ENCODE results near the gene PIP4K2A.
A peak's percentile ranks its signal among the peaks of the same experiment; 100 is the strongest.
"Not testable (repeated sequence)": the region's sequence is repeated elsewhere in the genome, so short reads cannot be mapped to it uniquely, and the experiment has no call there.

Gene PIP4K2A

DNA sequence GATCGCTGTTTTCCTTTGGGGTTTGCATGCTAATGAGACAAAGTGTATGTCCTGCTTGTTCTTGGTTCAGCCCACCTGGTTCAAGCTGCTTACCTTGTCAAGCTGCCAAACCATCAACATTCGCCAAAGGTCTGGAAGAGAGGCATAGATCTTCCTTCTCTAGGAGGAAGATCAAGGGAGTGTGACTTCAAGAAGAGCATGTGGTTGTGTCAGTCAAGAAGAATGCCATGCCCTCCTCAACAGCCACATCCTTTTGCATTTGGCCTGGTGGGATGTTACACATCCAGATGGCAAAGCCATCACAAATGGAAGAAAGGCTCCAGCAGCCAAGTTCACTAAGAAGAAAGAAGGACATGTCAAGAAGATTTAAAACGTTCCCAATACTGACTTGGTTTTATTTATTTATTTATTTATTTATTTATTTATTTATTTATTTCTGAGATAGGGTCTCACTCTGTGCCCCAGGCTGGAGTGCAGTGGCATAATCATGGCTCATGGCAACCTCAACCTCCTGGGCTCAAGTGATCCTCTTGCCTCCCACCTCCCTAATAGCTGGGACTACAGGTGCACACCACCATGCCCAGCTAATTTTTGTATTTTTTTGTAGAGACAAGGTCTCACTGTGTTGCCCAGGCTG lies 5.1 kb upstream of the PIP4K2A start:
- no peak for DNase-seq (ENCODE audit: low spot score)

DNA sequence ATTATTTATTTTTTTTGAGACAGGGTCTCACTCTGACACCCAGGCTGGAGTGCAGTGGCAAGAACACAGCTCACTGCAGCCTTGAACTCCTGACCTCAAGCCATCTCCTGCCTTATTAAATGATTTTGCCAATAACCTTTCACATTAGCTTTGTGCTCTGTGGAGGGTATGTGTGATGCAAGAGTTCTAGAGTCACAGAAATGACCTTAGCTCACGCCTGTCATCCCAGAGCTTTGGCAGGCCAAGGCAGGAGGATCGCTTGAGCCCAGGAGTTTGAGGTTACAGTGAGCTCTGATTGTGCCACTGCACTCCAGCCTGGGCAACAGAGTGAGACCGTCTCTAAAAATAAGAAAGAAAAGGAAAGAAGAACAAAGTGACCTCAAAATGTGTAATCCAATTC lies 4.3 kb upstream of the PIP4K2A start:
- not testable (repeated sequence) for DNase-seq (ENCODE audit: low spot score)

DNA sequence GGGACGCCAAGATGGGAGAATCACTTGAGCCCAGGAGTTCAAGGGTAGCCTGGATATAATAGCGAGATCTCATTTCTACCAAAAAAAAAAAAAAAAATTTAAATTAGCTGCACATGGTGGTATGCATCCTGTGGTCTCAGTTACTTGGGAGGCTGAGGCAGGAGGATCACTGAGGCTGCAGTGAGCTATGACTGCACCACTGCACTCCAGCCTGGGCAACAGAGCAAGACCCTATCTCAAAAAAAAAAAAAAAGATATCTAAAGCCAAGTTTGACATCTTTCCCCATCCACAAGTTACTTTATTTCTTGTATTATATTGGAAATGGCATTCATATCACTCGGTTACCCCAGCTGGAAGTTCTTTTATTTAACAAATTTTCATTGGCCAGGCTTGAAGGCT lies 3.4 kb upstream of the PIP4K2A start:
- no peak for DNase-seq (ENCODE audit: low spot score)

DNA sequence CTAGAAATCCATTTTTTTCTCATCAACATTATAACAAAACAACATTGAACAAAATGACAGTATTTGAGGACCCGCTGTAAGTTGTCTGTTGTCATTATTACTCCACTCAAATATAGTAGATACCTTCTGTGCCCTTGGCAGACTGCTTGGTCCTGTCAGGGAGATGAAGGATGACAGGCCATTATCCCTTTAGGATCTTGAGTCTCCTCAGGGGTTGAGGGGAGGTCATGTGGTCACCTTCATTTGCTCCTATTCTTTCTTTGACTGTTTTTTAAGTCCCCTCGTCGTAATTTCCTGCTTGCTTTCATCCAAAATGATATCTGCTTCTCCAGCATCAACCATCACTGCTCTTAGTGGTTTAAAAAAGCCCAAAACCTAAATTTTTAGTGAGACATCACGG lies 2.6 kb upstream of the PIP4K2A start:
- DNase-seq (ENCODE audit: low spot score): no peak

DNA sequence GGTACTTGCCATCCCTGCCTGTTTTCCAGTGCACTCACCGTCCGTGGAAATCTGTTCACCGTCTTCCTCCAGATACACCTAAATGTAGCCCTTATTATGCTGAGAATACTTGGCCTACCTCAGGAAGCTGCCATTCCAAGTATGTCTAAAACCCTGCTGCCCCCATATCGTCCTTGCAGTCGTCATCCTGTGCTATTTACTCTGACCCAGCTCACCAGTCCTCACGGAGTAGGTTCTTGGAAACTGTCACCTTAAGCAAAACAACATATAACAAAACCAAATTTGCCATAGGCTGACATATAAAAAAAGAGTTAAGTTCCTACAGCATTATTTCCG lies 880 bp upstream of the PIP4K2A start:
- no peak for DNase-seq (ENCODE audit: low spot score)

DNA sequence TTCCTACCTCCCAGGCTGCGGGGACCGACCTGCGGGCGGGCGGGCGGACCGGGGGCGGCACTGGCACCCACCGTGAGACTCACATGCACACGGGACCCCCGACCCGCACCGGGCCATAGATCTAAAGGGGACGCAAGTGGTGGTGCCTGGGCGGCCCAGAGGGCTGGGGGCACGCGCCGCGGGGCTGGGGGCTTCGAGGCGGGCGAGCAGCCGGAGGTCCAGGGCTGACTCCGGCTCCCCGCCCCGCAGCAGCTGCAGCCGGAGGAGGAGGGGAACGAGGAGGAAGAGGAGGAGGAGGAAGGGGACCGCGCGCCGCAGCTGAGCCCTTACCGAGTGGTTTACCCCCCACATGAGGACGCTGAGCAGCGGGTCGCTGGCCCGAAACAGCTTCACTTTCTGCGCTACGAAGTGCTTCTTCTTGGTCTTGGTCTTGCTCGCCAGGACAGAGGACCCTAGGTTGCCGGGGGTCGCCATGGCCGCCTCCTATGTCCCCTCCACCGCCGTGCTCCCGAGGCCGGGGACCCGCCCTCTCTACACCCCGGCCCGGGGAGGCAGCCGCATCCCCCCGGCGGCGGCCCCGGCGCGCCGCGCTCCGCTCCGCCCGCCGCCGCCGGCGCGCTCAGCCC lies 412 bp downstream of the PIP4K2A start:
- DNase-seq (ENCODE audit: low spot score): no peak

DNA sequence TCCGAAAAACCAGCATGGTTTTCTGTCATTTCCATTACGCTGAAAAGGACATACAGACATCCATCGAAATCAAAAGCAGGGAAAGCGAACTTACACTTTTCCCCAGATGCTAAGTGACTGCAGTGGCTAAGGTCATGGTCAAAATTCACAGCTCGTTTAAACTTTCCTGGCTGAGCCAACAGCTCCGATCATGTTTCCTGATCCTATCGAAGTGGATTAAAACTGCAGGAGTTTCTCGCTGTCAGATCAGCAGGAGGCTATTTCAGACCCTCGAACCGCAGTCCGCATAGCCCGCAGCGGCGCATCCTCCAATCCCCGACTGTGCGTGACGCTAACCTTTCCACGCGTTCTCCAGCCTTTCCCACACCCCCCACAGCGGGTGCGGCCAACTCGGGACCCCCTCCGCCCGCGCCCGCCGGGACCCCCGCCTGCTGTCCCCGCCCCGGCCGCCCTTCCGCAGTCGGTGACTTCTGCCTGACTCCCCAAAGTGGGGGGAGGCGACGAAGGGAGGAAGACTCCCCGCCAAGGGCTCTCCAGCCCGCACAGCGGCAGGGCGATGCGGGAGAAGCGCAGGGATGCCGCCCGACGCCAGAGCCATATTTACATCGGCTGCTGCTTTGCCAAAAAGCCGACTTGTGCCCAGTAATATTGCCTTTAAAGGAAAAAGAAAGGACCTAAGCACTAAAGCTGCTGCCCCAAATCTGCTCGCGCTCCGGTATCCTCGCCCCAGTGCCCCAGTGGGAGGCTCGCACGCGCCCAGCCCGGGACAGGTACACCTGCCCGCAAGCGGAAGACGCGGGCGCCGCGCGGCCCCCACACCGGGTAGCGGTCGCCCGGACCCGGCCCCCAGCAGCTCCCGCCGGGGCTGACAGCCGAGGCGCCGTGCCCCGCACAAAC lies 1.2 kb downstream of the PIP4K2A start:
- peak; percentile 52 for DNase-seq (ENCODE audit: low spot score)

DNA sequence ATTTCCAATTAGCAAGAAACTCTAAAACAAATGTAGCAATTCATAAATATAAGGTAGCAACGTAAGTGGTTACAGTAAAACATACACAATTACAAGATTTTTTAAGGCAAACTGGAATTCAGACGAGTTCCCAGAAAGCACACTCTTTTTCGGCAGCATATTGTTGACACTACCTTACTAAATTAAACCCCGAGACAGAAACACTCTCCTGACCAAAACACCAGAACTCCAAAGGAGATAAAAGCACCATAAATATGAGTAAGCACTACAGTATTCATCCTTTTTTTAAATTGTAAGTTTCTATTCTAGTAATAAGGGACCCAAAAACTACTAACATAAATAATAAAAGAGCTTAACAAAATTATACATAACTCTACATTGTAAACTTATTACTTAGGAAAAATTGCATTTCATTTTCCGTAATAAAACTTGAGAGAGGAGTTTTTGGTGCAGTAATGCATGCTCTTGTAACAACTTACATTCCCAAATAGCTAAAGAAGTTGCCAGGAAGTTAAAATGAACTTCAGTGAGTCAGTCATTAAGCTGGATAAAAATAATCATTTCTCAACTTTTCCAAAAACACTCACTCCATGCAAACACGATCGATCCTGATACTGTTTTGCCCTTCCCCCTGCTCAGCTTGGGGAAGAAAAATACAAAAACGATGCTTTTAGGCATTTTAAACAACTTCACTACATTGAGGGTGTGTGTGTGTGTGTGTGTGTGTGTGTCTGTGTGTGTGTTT lies 2.0 kb downstream of the PIP4K2A start:
- peak; percentile 42 for DNase-seq (ENCODE audit: low spot score)

DNA sequence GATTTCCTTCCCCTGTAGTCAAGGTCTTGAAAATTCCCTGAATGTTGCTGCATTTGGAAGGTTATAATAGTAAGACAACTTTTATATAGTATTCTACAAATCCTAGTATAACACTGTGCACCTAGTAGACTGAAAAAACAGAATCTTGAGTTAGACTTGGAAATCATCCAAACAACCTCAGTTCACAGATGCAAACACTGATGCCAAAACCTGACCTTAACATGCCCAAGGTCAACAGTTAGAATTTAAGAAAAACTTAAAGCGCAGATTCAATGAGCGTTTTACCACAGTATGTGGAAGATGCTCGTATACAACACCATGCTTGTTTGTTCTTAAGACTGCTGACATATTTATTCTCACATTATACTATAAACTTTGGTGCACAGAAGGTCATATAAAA lies 3.0 kb downstream of the PIP4K2A start:
- DNase-seq (ENCODE audit: low spot score): no peak

DNA sequence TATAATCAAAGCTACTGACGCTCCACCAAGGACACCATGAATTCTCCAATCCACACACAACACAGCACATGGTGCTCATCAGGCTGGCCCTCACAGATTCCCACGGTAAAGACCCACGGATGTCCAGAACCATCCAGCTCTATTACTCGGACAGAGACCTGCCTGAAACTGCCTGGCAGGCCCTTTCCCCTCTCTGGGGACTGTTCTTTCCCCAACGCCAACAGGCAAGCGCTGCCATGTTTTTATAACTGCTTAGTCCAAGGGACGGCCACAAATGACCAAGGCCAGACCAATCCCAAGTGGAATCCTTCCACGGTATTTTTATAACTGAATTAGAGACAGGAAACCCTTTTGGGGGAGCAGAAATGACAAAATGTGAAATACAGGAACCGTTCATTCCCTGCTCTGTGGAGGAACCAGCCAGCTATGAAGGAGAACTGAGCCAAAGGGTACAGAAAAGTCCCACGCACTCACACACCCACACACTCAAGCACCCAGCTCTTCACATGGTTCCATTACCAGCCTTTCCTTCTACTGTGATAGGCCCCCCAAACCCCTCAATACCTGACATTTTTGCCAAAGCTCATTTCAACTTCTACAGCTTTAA lies 4.1 kb downstream of the PIP4K2A start:
- no peak for DNase-seq (ENCODE audit: low spot score)

DNA sequence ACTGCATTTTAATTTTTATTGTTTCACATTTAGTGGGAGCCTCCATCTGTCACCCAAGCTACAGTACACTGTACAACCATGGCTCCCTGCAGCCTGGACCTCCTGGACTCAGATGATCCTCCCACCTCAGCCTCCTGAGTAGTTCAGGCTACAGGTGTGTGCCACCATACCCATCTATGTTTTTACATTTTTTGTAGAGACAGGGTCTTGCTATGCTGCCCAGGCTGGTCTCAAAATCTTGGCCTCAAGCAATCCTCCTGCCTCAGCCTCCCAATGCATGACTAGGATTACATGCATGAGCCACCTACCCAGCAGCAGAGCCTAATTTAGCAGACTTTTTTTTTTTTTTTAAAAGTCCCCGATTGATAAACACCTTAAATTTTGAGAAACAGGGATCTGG lies 5.6 kb downstream of the PIP4K2A start:
- DNase-seq (ENCODE audit: low spot score): no peak

DNA sequence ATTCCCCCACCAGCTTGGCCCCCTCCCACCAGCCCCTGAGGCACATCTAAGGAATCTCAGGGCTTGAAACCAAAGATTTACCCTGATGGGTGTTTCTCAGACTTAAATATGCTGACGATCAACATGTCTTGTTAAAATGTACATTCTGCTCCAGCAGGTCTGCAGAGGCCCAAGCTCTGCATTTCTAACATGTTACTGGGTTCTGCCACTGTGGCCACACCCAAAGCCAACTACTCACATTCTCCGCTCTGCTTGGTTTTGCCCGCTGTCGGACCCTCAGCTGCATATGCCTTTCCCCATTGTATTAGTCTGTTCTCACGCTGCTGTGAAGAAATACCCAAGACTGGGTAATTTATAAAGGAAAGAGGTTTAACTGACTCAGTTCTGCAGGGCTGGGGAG lies 8.9 kb downstream of the PIP4K2A start:
- no peak for DNase-seq (ENCODE audit: low spot score)

DNA sequence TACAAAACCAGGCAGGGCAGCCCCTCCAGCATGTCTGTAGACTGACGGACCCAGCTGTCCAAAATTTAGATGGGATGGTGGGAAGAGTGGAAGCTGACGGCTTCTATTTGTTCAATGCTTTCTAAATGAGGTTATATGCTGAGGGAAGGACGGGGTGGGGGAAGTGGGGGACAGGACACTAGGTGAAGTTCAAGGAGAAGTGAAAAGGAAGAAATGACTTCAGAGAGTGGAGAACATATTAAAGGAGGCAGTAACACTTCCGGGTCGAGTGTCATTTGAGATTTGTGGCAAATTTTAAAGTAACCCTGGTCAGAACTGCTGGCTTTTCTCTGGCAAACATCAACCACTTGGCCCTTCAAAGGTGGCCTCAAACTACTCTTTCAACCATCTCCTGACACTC lies 9.4 kb downstream of the PIP4K2A start:
- no peak for DNase-seq (ENCODE audit: low spot score)

DNA sequence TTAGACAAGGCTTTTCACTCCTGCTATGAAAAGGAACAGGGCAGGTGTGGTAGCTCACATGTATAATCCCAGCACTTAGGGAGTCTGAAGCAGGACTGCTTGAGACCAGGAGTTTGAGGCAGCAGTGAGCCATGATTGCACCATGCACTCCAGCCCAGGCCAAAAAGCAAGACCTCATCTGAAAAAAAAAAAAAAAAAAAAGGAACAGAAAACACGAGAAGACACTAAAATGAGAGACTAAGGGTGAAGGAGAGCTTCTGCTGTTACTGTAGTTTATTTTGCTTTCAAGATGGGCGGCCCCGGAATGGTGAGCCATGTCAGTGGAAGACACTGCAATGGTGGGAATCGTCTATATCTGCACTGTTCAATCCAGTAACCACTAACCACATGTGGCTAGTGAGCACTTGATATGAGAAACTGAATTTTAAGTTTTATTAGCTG lies 9.9 kb downstream of the PIP4K2A start:
- no peak for DNase-seq (ENCODE audit: low spot score)

DNA sequence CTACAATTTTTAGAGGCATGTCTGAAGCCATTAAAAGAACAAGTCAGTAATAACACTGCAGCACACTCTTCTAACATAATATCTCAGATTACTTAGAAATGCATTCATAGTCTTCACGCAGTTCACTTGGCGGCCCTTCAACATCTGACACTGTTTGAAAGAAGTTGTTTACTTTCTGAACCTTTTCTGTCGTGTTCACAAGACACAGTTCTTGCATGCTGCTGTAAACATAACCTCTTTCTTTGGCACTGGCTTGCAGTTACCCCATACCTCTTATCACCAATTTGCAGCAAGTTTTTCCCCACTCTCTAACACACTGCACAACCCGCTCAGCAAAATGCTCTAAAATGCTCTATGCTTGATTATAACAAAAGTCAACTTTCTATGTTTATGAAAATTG lies 12.0 kb downstream of the PIP4K2A start:
- no peak for DNase-seq (ENCODE audit: low spot score)

DNA sequence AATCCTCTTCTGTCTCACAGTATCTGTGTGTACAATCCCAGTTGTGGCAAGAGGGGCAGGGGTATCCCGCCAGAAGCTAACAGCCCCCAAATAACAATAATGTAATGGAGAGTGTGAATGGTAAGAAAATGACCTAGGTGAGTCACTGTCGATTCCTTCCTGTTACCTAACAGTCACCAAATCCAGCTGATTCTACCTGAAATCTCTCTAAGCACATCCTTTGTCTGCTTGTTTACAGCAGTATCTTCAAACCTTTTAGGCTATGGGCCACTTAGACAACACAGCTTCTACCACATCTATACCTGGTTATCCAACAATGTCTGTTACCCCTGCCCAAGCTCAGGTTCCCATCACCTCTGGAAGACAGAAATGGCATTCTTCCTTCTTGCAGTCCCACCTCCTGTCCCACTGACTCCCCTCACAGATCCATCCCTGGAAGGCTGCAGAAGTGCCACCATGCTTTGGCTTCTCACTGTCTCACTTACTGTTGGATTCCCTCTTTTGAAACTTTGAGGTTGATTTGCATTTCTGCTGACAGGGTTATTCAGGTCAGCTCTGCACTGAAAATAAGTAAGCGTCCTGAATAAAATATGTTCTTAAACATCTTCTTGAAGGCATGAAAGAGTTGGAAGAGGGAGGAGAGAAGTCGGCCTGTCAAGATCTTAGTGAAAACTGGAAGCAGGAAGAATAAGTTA lies 13.1 kb downstream of the PIP4K2A start:
- no peak for DNase-seq (ENCODE audit: low spot score)

DNA sequence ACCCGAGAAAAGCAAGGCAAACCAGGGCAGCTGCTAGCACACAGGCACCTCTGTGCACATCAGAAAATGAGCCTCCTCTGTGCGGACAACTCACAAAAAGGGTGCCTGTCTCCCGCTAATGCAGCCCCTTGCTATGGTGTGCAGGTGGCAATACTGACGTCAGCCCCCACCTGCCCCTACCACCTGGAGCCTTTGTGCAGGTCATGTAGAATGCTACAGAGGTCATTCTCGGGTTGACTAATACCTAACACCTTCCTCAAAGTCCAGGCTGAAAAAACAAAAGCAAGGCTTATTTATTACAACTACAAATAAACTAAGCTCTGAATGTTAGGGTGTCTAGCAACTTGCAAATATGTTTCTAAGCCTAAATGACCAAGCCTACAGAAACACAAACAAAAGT lies 13.9 kb downstream of the PIP4K2A start:
- no peak for DNase-seq (ENCODE audit: low spot score)

DNA sequence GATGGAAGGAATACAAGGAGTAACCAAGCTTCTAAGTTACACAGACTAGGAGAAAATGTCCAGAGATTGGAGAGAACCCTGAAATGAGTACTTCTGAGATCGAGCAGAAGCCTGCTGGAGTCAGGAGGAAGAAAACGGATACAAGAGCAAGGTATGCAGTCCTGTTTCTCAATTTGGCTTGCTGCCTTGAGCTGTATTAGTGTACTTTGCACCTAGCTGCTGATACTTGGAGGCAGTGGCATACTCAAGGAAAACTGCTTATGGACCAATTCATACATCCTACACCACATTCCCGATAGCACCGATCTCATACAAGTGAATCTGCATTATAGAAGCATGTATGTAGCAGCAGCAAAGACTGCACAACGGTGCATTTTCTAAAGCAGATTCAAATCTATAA lies 14.4 kb downstream of the PIP4K2A start:
- DNase-seq (ENCODE audit: low spot score): no peak

DNA sequence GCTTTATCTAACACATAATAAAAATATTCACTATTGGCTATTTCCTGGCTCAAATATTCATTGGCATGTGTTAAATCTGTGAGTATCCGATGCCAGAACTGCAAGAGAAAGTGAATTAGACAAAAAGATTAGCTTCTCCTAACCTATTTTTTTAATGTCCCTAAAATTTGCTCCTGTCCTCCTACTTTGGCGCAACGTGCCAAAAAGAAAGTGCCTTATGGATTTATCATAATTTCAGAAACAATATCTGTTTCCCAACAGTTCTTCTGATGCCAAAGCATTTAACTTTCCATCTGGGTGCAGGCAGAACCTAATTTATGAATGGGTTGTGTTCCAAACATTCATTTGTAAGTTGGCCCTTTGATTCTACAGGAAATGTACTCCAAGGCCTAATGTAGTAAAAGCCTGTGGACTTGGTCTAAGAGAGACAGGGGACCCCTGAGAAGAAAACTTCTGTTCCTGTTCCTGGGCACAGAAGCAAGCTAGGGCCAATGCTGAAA lies 15.4 kb downstream of the PIP4K2A start:
- DNase-seq (ENCODE audit: low spot score): no peak

DNA sequence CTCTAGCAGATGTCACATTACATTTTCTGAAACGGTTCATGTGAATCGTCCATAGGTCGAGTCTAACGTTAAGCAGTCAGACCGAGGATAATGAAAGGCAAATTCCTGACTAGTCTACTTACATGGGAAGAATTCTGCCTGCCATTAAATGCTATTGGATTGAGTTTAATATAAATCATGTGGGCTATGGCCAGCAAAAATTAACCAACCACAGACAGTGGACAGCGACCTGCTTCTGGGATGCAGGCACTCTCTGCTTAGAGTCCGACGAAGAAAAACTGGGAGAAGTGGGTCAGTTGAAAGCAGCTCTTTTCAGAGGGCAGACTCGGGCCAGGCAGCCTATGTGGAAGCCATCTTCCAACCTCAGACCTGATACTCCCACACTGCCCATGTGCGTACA lies 16.6 kb downstream of the PIP4K2A start:
- DNase-seq (ENCODE audit: low spot score): no peak

DNA sequence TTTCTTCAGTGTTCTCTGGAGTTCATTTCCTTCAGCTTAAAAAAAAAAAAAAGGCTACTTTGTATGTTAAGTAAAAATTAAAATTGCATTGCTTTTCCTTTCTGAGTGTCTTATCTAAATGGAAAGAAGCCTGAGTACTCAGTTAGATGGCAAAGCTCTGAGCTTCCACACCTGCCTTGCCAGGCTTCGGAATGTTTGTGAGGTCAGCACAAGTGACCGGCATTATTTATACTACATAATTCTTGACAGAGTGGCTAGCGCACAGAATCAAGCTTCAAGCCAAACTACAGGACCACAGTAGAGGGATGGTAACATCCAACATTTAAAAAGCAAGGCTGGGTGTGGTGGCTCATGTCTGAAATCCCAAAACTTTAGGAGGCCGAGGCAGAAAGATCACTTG lies 17.3 kb downstream of the PIP4K2A start:
- no peak for DNase-seq (ENCODE audit: low spot score)

All from AG20443 (cell line).